Measurements from ENCODE around the gene P2RY14.

DNA sequence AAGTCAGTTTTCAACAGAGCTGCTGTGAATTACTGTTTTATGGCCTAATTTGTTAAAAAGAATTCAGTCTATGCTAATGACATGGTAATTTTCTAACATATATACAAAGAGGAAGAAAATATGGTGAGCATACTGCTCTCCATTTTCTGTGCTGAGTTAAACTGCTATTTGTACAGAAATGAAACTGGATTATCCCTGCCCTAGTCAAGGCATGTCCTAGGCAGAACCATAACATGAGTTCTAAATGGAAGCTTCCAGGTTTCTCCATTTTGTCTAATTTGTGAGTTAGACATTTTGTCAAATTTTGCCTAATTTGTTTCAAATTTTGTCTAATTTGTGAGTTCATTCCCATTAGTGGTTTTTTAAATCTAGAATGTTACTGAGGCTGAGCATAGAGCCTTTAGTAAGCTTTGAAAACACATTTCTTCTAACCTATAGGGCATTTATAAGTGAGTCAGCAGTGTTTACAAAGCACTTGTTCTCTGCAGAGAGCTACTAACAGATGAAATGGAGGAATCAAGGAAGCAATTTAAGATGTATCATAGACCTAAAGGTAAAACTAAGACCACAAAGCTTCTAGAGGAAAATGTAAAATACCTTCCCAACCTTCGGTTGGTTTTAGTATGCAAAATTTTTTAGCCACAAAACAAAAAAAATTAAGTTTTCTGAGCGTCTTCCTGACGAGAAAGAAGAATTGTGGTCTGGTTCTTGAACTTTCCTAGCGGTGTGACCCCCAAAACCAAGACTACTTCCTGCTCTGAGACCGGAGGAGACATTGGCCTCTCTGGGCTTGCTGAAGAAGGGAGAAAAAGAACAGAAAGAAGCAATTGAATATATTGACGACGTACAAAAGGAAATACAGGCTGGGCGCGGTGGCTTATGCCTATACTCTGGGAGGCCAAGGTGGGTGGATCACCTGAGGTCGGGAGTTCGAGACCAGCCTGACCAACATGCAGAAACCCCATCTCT, 9.8 kb downstream of the P2RY14 start:
- TF ChIP-seq POLR2A (IDR thresholded peaks at IDR 0.05; ENCODE audit: low read depth, low read length), result no peak
- TF ChIP-seq, protein P1, sequence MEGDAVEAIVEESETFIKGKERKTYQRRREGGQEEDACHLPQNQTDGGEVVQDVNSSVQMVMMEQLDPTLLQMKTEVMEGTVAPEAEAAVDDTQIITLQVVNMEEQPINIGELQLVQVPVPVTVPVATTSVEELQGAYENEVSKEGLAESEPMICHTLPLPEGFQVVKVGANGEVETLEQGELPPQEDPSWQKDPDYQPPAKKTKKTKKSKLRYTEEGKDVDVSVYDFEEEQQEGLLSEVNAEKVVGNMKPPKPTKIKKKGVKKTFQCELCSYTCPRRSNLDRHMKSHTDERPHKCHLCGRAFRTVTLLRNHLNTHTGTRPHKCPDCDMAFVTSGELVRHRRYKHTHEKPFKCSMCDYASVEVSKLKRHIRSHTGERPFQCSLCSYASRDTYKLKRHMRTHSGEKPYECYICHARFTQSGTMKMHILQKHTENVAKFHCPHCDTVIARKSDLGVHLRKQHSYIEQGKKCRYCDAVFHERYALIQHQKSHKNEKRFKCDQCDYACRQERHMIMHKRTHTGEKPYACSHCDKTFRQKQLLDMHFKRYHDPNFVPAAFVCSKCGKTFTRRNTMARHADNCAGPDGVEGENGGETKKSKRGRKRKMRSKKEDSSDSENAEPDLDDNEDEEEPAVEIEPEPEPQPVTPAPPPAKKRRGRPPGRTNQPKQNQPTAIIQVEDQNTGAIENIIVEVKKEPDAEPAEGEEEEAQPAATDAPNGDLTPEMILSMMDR (IDR thresholded peaks at IDR 0.05 in 2 of 3, conservative IDR thresholded peaks at IDR 0.05 in 1 of 3; ENCODE audit: control insufficient read depth in 2 of 3, extremely low read depth in 1 of 3, insufficient read depth in 1 of 3, low read depth in 3 of 3, low read length in 3 of 3), result no peak
- TF ChIP-seq, protein P2, sequence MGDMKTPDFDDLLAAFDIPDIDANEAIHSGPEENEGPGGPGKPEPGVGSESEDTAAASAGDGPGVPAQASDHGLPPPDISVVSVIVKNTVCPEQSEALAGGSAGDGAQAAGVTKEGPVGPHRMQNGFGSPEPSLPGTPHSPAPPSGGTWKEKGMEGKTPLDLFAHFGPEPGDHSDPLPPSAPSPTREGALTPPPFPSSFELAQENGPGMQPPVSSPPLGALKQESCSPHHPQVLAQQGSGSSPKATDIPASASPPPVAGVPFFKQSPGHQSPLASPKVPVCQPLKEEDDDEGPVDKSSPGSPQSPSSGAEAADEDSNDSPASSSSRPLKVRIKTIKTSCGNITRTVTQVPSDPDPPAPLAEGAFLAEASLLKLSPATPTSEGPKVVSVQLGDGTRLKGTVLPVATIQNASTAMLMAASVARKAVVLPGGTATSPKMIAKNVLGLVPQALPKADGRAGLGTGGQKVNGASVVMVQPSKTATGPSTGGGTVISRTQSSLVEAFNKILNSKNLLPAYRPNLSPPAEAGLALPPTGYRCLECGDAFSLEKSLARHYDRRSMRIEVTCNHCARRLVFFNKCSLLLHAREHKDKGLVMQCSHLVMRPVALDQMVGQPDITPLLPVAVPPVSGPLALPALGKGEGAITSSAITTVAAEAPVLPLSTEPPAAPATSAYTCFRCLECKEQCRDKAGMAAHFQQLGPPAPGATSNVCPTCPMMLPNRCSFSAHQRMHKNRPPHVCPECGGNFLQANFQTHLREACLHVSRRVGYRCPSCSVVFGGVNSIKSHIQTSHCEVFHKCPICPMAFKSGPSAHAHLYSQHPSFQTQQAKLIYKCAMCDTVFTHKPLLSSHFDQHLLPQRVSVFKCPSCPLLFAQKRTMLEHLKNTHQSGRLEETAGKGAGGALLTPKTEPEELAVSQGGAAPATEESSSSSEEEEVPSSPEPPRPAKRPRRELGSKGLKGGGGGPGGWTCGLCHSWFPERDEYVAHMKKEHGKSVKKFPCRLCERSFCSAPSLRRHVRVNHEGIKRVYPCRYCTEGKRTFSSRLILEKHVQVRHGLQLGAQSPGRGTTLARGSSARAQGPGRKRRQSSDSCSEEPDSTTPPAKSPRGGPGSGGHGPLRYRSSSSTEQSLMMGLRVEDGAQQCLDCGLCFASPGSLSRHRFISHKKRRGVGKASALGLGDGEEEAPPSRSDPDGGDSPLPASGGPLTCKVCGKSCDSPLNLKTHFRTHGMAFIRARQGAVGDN (IDR thresholded peaks at IDR 0.05), result no peak
- TF ChIP-seq ATF7 (IDR thresholded peaks at IDR 0.05; ENCODE audit: low read depth), result no peak
- TF ChIP-seq, protein P3, sequence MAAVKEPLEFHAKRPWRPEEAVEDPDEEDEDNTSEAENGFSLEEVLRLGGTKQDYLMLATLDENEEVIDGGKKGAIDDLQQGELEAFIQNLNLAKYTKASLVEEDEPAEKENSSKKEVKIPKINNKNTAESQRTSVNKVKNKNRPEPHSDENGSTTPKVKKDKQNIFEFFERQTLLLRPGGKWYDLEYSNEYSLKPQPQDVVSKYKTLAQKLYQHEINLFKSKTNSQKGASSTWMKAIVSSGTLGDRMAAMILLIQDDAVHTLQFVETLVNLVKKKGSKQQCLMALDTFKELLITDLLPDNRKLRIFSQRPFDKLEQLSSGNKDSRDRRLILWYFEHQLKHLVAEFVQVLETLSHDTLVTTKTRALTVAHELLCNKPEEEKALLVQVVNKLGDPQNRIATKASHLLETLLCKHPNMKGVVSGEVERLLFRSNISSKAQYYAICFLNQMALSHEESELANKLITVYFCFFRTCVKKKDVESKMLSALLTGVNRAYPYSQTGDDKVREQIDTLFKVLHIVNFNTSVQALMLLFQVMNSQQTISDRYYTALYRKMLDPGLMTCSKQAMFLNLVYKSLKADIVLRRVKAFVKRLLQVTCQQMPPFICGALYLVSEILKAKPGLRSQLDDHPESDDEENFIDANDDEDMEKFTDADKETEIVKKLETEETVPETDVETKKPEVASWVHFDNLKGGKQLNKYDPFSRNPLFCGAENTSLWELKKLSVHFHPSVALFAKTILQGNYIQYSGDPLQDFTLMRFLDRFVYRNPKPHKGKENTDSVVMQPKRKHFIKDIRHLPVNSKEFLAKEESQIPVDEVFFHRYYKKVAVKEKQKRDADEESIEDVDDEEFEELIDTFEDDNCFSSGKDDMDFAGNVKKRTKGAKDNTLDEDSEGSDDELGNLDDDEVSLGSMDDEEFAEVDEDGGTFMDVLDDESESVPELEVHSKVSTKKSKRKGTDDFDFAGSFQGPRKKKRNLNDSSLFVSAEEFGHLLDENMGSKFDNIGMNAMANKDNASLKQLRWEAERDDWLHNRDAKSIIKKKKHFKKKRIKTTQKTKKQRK (IDR thresholded peaks at IDR 0.05; ENCODE audit: low read depth, low read length), result no peak
- TF ChIP-seq TARDBP (IDR thresholded peaks at IDR 0.05; ENCODE audit: borderline replicate concordance), result no peak

All from GM12878 (cell line).